ENCODE data around the gene NFKBIL1.

The NFKBIL1 gene

GRCh38 chr6:31531771-31532643, 15.4 kb upstream of the NFKBIL1 start:
- no peak for TF ChIP-seq CTCF (conservative IDR thresholded peaks at IDR 0.05)
- H3K27ac ChIP-seq = no peak overlapping the region

- TF ChIP-seq CTCF (conservative IDR thresholded peaks at IDR 0.05) = no peak
- H3K27ac ChIP-seq = no peak overlapping the region
Measured at GRCh38 chr6:31532644-31533454, 14.6 kb upstream of the NFKBIL1 start.

GRCh38 chr6:31533455-31533841, 14.0 kb upstream of the NFKBIL1 start:
- H3K27ac ChIP-seq = no peak overlapping the region
- TF ChIP-seq CTCF (conservative IDR thresholded peaks at IDR 0.05) = no peak

- no peak for TF ChIP-seq CTCF (conservative IDR thresholded peaks at IDR 0.05)
- H3K27ac ChIP-seq = no peak overlapping the region
Measured at GRCh38 chr6:31534011-31534410, 13.4 kb upstream of the NFKBIL1 start.

GRCh38 chr6:31534521-31535040, 12.8 kb upstream of the NFKBIL1 start:
- no peak for TF ChIP-seq CTCF (conservative IDR thresholded peaks at IDR 0.05)

GRCh38 chr6:31535538-31536324, 11.7 kb upstream of the NFKBIL1 start:
- no peak overlapping the region for H3K27ac ChIP-seq
- TF ChIP-seq CTCF (conservative IDR thresholded peaks at IDR 0.05) = no peak

More at GRCh38 chr6:31534521-31535040, 12.8 kb upstream of the NFKBIL1 start:
- H3K27ac ChIP-seq = no peak overlapping the region
